ENCODE data around the gene TAS2R9. TPM values are rescaled to one million over a fixed set of nuclear protein-coding genes. Genes with fewer than 3 reads are reported as not detected.

TAS2R9 gene, protein sequence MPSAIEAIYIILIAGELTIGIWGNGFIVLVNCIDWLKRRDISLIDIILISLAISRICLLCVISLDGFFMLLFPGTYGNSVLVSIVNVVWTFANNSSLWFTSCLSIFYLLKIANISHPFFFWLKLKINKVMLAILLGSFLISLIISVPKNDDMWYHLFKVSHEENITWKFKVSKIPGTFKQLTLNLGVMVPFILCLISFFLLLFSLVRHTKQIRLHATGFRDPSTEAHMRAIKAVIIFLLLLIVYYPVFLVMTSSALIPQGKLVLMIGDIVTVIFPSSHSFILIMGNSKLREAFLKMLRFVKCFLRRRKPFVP
- not detected in 2 replicates for total RNA-seq (2014; rRNA removed; shearing (Covaris generic))

GRCh38 chr12:10810068-10810467 lies at the start of gene TAS2R9:
TSS of gene TAS2R9 (minus strand) at chr12:10810168. CDS start at chr12:10810075, 93 bp downstream.

DNA sequence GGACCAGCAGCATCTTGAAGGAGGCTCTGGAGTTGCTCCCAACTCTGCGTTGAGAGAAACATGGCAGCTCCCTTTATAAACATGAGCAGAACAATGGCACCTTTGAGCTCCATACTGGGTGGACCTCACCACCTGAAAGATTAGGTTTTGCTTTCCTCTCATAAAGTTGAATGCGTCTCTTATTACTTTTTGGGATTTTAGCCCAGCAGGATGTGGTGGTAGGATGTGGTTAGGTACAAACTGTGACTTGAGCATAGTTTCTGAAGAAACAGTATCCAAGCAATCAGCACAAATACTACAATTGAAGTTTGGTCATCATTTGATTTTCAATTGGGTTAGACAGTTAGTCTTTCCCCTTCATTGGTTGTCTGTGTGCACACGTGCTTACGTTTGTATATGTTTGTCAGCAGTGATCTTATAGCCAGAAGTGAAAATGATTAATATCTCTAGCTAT lies 39.5 kb upstream of the TAS2R9 start, which contains the start of gene PRR4:
TSS of gene PRR4 (minus strand) at position 51 of the 454 bp plus-strand sequence. CDS start at position 13, 38 bp downstream.

DNA sequence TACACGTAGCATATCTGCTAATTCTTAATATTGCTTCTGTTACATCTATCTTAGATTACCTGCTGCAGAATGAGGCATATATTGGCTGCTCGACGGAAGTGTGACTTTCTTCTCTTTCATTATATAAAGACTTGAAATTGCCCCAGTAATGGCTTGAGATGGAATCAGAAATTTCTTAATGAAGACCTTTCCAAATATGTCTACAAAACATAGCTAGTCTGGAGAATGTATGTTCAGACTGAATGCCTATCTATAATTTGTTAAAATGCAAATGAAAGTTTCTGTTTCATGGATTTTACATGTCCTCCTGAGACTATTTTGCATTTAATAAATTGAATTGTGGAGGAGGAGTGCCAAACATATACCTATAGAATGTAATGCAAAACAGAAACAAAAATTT lies 16.3 kb upstream of the TAS2R9 start, which contains the start of gene TAS2R10:
TSS of gene TAS2R10 (minus strand) at position 101 of the 400 bp plus-strand sequence. CDS start at position 12, 89 bp downstream.

DNA sequence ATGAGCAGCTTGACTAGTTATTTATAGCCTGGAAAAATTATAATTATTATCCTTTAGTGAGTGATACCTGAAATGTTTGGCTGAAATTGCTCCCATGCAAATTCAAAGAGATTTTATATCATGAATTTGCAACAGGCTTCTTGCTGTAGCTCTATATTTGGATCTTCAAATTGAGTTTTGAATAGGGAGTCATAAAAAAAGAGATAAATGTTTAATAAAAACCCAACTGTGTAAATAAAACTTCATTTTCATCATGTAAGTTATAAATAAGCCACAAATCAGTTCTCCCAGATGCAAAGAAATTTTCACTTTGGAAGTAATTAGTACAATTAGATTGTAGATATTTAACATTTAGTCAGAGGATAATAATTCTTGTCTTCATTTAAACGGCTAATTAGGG lies 2.8 kb downstream of the TAS2R9 start, which contains the start of gene TAS2R8:
TSS of gene TAS2R8 (minus strand) at position 101 of the 400 bp plus-strand sequence. CDS start 306 bp downstream, outside the sequence.

GRCh38 chr12:10802587-10802986 lies 7.4 kb downstream of the TAS2R9 start, which contains the start of gene TAS2R7:
TSS of gene TAS2R7 (minus strand) at chr12:10802627. CDS start at chr12:10802570, 57 bp downstream.

Small RNA genes within 50 kb of the gene (small RNA-seq; reads per million reads assigned to genes)
- not detected for gene PRR4

Other genes starting within 250 kb of the TAS2R9 start
- 81.4 and 111 TPM in 2 replicates for gene MAGOHB, start 196.6 kb downstream of the TAS2R9 start, total RNA-seq (2014; rRNA removed; shearing (Covaris generic))
- gene STYK1, start 136.1 kb downstream of the TAS2R9 start, total RNA-seq (2014; rRNA removed; shearing (Covaris generic)), result 0.29 and 0.87 TPM in 2 replicates
- gene YBX3, start 86.8 kb downstream of the TAS2R9 start, total RNA-seq (2014; rRNA removed; shearing (Covaris generic)), result 167 and 178 TPM in 2 replicates
- gene TAS2R7, start 7.5 kb downstream of the TAS2R9 start, total RNA-seq (2014; rRNA removed; shearing (Covaris generic)), result not detected in 2 replicates
- not detected in 2 replicates for gene TAS2R8, start 2.9 kb downstream of the TAS2R9 start, total RNA-seq (2014; rRNA removed; shearing (Covaris generic))
- gene TAS2R10, start 16.2 kb upstream of the TAS2R9 start, total RNA-seq (2014; rRNA removed; shearing (Covaris generic)), result 0.75 TPM in 1 of 2 replicates, not detected in the other
- gene PRR4, start 39.3 kb upstream of the TAS2R9 start, total RNA-seq (2014; rRNA removed; shearing (Covaris generic)), result 9.5 and 14.6 TPM in 2 replicates
- 6.1 and 15.7 TPM in 2 replicates for gene PRH1, start 74.1 kb upstream of the TAS2R9 start, total RNA-seq (2014; rRNA removed; shearing (Covaris generic))
- gene TAS2R13, start 99.4 kb upstream of the TAS2R9 start, total RNA-seq (2014; rRNA removed; shearing (Covaris generic)), result 0.24 and 0.79 TPM in 2 replicates
- gene PRH2, start 119.1 kb upstream of the TAS2R9 start, total RNA-seq (2014; rRNA removed; shearing (Covaris generic)), result 0.91 and 0.98 TPM in 2 replicates
- 1.5 and 2.2 TPM in 2 replicates for gene TAS2R14, start 129.1 kb upstream of the TAS2R9 start, total RNA-seq (2014; rRNA removed; shearing (Covaris generic))
- 0.48 and 0.87 TPM in 2 replicates for gene TAS2R50, start 176.7 kb upstream of the TAS2R9 start, total RNA-seq (2014; rRNA removed; shearing (Covaris generic))
- gene TAS2R20, start 188.1 kb upstream of the TAS2R9 start, total RNA-seq (2014; rRNA removed; shearing (Covaris generic)), result 0.24 and 0.91 TPM in 2 replicates
- gene TAS2R19, start 212.5 kb upstream of the TAS2R9 start, total RNA-seq (2014; rRNA removed; shearing (Covaris generic)), result 1.5 and 3.2 TPM in 2 replicates
- 1.1 and 1.2 TPM in 2 replicates for gene TAS2R31, start 221.2 kb upstream of the TAS2R9 start, total RNA-seq (2014; rRNA removed; shearing (Covaris generic))

Measured in A375 (cell line).